ENCODE measurements around the gene CDK14.

Gene CDK14

GRCh38 chr7:90596671-90597562 lies 796 bp downstream of the CDK14 start:
- in situ Hi-C loops (cut with MboI; ENCODE audit: low sequenced_read_pairs), result no loop called here

GRCh38 chr7:90597563-90598253 lies 1.6 kb downstream of the CDK14 start:
- in situ Hi-C loops (cut with MboI; ENCODE audit: low sequenced_read_pairs), result no loop called here

- in situ Hi-C loops (cut with MboI; ENCODE audit: low sequenced_read_pairs), result no loop called here
These were observed 2.9 kb downstream of the CDK14 start for GRCh38 chr7:90599038-90599437.

DNA sequence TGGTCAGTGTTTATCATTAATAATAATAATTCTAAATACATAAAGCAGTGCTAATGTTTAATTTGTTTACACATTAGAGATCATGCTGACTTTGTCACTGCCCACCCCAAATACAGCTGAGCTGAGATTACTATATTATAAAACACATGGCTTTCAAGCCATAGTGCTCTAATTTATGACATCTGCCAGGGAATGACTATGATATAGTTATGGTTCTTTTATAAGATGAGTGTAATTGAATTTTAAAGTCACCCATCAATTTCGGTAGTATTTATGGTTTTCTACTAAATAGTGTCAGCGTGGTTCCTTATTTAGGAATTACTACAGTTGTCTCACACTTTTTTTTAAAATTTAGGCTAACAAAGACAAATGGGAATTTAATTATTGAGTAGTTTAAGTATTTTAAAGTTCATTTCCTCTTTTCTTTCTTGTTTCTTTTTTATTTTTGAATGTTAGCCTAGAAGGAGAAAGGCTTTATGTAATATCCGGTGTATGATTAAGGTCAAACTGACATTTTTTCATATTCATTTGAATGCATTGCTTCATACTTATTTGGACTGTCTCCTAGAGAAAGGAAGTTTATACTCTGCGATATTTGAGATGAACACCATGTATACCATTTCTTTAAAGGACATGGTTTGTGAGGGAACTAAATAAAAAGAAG lies 3.9 kb downstream of the CDK14 start:
- in situ Hi-C loops (cut with MboI; ENCODE audit: low sequenced_read_pairs), result no loop called here

DNA sequence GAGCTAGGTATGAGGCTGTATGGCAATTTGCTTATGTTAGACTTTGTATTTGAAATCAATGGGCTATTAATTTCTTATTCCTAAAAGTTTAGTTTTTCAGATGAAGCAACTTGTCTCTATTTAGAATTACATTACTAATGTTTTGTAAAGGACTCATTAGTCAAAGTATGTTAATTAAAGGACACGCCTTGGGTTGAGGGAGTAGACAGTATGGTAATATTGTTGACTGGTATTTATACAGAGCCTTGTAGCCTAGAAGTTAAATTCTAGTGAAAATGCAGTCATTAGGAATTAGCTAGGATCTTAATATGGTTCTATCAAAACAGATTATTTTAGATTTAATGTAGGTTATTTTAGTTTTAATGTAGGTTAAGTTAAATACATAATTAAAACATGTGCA lies 6.2 kb downstream of the CDK14 start:
- in situ Hi-C loops (cut with MboI; ENCODE audit: low sequenced_read_pairs), result no loop called here

DNA sequence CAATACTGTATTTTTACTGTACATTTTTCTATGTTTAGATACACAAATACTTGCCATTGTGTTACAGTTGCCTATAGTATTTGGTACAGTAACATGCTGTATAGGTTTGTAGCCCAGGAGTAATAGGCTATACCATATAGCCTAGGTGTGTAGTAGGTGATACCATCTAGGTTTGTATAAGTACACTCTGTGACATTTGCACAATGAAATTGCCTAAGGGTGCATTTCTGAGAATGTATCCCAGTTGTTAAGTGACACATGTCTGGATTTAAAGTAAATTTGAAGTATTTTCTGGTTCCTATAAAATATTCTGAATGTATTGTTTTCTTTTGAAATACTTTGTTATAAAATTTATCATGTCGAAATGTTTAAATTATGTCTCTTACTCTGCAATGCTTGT lies 7.2 kb downstream of the CDK14 start:
- in situ Hi-C loops (cut with MboI; ENCODE audit: low sequenced_read_pairs), result no loop called here

- in situ Hi-C loops (cut with MboI; ENCODE audit: low sequenced_read_pairs), result no loop called here
These were observed 8.3 kb downstream of the CDK14 start for GRCh38 chr7:90604383-90604782.

DNA sequence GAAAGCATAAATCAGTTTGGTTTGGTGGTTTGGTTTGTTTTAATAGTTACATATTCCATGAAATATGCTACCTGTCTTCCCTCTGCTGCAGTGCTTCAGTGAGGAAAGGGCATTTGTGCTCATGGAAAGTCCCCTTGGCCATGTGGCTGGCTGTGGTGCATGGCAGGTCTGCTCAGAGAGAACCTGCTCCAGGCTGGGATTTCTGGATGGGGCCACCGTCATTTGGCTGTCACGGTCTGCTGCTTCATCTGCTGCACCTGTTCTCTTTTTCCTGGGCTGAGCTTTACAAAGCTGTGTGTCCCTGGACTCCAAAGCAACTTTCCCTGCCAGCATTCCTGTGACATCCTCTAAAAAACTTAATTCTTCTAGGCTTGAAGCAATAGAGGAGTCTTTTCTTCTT lies 8.9 kb downstream of the CDK14 start:
- in situ Hi-C loops (cut with MboI; ENCODE audit: low sequenced_read_pairs), result no loop called here

DNA sequence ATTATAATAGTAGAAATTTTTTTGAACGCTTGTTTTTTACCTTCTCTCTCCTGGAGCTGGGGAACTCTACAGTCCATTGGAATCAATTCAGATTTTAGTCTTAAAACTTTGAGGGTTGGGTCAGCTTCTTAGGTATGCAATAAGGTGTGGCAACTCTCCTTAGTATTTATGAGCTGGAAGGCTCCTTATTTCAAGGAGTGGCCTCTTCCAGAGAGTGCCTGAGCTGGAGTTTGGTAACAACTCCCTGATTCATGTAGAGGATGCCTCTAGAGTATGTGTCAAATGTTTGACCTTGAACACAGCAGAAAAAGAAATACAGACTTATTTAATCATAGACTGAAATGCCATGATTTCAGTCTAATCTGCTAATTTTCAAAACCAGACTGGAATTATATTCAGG lies 11.1 kb downstream of the CDK14 start:
- in situ Hi-C loops (cut with MboI; ENCODE audit: low sequenced_read_pairs), result no loop called here

GRCh38 chr7:90610105-90610504 lies 14.0 kb downstream of the CDK14 start:
- in situ Hi-C loops (cut with MboI; ENCODE audit: low sequenced_read_pairs), result no loop called here

DNA sequence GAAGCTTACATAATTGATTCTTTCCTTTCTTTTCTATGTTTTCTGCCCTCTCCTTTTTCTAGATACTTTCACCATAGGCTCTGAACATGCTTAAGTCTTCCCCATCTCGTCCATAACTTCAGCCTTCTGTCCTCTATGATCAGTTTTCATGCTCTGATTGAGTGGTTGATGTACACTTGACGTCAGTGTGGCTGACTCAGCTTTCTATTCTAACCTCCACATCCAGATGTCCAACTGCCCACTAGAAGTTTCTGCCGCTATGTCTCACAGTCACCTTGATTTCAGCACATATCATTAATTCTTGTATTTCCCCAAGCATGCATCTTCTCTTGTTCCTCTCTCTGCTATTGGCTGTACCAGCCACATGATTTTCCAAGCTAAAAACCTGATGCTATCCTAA lies 15.0 kb downstream of the CDK14 start:
- in situ Hi-C loops (cut with MboI; ENCODE audit: low sequenced_read_pairs), result no loop called here

DNA sequence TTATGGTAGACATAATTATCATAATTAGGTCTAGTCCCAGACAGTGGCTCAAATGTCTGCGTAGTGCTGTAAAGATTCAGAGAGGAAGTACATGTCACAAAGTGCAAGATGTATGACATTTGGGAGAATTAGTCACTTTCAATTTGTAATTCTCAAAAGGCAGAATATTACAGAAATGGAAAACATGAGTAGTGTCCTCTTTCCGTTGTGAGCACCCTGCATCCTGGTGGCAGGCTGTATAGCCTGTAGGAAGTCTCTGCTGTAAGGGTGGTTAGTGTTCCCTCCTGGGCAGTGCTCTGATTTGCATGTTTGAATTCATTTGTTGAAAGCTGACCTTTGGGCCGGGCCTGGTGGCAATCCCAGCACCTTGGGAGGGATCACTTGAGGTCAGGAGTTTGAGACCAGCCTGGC lies 17.0 kb downstream of the CDK14 start:
- in situ Hi-C loops (cut with MboI; ENCODE audit: low sequenced_read_pairs), result no loop called here

GRCh38 chr7:90617442-90617841 lies 21.3 kb downstream of the CDK14 start:
- in situ Hi-C loops (cut with MboI; ENCODE audit: low sequenced_read_pairs), result no loop called here

- in situ Hi-C loops (cut with MboI; ENCODE audit: low sequenced_read_pairs), result no loop called here
These were observed 22.8 kb downstream of the CDK14 start for GRCh38 chr7:90618876-90619275.

DNA sequence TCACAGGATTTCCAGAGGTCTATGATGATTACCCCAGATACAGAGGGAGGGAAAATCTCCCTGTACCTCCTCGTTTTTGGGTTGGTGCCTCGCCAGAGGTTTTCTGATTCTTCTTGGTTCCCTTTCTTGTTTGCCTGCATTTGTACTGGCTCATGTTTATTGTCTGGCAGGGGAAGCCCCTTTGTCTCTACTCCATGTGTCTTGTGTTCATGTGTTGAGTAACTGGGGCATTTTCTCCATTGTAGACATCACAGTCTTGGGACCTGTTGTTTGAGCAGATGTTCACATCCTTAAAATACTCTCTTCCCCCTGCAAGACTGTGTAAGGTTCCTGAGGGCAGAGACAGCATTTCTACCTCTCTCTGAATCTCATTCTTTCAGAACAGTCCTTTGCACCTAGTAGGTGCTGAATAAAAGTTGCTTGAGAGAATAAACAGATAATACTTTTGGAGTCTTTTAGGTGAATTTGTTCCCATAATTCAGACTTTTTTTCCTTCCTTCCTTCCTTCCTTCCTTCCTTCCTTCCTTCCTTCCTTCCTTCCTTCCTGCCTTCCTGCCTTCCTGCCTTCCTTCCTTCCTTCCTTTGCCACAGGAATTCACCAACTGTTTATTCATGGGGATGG lies 25.1 kb downstream of the CDK14 start:
- in situ Hi-C loops (cut with MboI; ENCODE audit: low sequenced_read_pairs), result no loop called here

- in situ Hi-C loops (cut with MboI; ENCODE audit: low sequenced_read_pairs), result no loop called here
These were observed 25.6 kb downstream of the CDK14 start for GRCh38 chr7:90621747-90622140.

- in situ Hi-C loops (cut with MboI; ENCODE audit: low sequenced_read_pairs), result no loop called here
These were observed 26.5 kb downstream of the CDK14 start for GRCh38 chr7:90622670-90623069.

- in situ Hi-C loops (cut with MboI; ENCODE audit: low sequenced_read_pairs), result no loop called here
These were observed 28.2 kb downstream of the CDK14 start for GRCh38 chr7:90624225-90624911.

DNA sequence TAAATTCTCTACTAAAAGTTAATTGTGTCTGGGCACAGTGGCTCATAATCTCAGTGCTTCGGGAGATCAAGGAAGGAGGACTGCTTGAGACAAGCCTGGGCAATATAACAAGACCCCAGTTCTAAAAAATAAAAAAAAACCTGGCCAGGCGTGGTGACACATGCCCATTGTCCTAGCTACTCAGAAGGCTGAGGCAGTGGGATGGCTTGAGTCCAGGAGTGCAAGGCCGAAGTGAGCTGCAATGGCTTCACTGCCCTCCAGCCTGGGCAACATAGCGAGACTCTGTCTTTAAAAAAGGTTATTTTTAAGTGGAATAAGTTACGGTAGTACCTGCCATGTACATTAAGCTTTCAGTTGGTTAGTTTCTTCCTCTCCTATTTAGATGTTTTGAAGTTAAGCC lies 28.9 kb downstream of the CDK14 start:
- in situ Hi-C loops (cut with MboI; ENCODE audit: low sequenced_read_pairs), result no loop called here

GRCh38 chr7:90625562-90625961 lies 29.4 kb downstream of the CDK14 start:
- in situ Hi-C loops (cut with MboI; ENCODE audit: low sequenced_read_pairs), result no loop called here

DNA sequence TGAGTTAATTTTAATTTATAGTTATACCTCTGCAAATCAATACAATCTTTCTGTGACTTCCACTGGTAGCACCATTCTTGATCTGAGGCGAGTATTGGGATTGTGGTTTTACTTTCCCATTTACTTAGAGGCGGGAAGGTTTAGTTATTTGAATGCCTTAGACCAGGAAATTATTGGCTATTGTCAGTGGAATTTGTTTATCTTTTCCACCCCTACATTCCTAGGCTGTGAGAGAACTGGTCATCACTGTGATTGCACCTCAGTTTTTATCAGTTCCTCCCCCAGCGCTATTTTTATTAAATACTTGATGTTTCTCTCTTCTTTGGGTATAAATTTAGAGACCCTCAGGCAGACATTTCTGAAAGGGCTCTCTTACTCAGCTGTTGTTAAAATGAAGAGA lies 29.9 kb downstream of the CDK14 start:
- in situ Hi-C loops (cut with MboI; ENCODE audit: low sequenced_read_pairs), result no loop called here
